Activated CD4-positive, alpha-beta T cell treated with anti-CD3 and anti-CD28 coated beads for 36 hours (primary cell): ENCODE results near the gene ALG1. TPM values are rescaled to one million over a fixed set of nuclear protein-coding genes. Genes with fewer than 3 reads are reported as not detected.
"Not testable (repeated sequence)": the region's sequence is repeated elsewhere in the genome, so short reads cannot be mapped to it uniquely, and the experiment has no call there.

Source experiments
- ATAC-seq: fragments of 200-7000 bp; cut with Tn5 transposase; one replicate; pipeline ENCODE4 v1.10.0; 2021; ENCODE audit warnings: mild to moderate bottlenecking, moderate library complexity
- CTCF ChIA-PET: fragments of 350-600 bp; sonication (Branson Sonifier 250); formaldehyde crosslinking; loops from one replicate; lab custom pipeline; 2021; ENCODE audit warnings: antibody characterized with exemption; lab: Charles Lee
- POLR2A ChIA-PET: fragments of 350-600 bp; sonication (Branson Sonifier 250); formaldehyde crosslinking; loops from one replicate; lab custom pipeline; 2021; ENCODE audit warnings: antibody characterized with exemption, inconsistent platforms; lab: Charles Lee
- DNase-seq: peaks from one replicate; pipeline ENCODE4 v3.0.0-alpha.2; 2020
- H3K27ac Mint-ChIP-seq: one replicate; pipeline ENCODE4 v1.8.0; 2021; ENCODE audit warnings: mixed read lengths
- H3K27me3 Mint-ChIP-seq: one replicate; pipeline ENCODE4 v1.8.0; 2021; ENCODE audit warnings: mixed read lengths
- H3K36me3 Mint-ChIP-seq: one replicate; pipeline ENCODE4 v1.8.0; 2021; ENCODE audit warnings: low read depth, mixed read lengths
- H3K4me1 Mint-ChIP-seq: one replicate; pipeline ENCODE4 v1.8.0; 2021; ENCODE audit warnings: mixed read lengths
- H3K4me3 Mint-ChIP-seq: one replicate; pipeline ENCODE4 v1.8.0; 2021; ENCODE audit warnings: mild to moderate bottlenecking, moderate library complexity, mixed read lengths
- H3K9me3 Mint-ChIP-seq: one replicate; pipeline ENCODE4 v1.8.0; 2021; ENCODE audit warnings: low read depth, mixed read lengths
- intact Hi-C, 2 experiments: fragments of 100-400 bp; cut with DNase I in 1 of 2; cut with micrococcal nuclease in 1 of 2; formaldehyde crosslinking; loops; one replicate each; pipeline versions ENCODE4 v1.14.2 to v1.15.1; 2022 to 2024; cut with DNase I, micrococcal nuclease
- total RNA-seq, 2 experiments: library from RNA; stranded (reverse); gene quantifications; one replicate each; pipeline ENCODE4 v1.2.3, GENCODE V29; 2021

ALG1 gene
- total RNA-seq, 2 experiments from 2014 or later: 15.7 to 18.1 TPM

DNA sequence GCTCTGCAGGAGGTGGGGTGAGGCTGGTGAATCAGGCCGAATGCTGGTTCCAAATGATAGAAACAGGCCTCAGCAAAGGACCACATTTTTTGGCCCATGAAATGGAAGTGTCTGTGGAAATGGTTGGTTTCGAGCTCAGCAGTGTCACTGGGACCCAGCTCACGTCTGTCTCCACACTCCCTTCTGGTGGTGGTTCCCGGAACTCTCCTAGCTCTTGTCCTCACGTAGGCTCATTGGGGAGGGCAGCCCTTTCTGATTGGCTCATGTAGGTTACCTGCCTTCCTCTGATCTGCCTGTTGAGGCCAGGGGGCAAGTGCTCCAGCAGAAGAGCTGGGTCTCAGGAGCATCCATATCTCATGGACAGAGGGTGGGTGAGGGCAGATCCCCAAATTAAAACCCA lies 4.0 kb downstream of the ALG1 start:
- POLR2A ChIA-PET: no interaction called here
- intact Hi-C loops: loop anchor here in 1 of 2 experiments (10.0 kb wide), 1 partner anchor 821 kb away; no protein-coding TSS in a partner anchor
- CTCF ChIA-PET: interaction anchor here (1.3 kb wide), 1 partner anchor 23 kb away, joined by 3 read pairs; no protein-coding TSS in a partner anchor
- Mint-ChIP-seq H3K27me3 (no peaks in the 10 kb centered on the region), H3K4me3 (no peak overlapping the region), H3K4me1 (peaks cover 20% of the 10 kb centered on the region), H3K9me3 (no peaks in the 10 kb centered on the region), H3K27ac (no peak overlapping the region), H3K36me3 (peaks cover 19% of the 10 kb centered on the region)
- DNase-seq (no peak), ATAC-seq (no peak)

DNA sequence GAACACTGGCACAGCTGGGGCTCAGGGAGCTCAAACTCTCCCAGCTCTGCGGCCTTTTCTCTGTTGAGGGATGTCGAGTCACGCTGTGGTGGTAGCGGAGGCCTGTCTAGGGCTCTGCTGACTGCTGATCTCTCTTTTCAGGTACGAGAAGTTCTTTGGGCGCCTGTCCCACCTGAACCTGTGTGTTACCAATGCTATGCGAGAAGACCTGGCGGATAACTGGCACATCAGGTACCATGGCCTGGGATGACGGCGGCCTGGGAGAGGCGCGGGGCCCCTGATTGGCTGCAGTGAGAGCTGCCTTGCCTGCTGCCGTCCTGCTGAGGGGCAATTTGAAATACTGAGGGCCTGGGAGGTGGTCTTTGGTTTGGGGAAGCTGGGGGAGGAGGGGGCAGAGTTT lies 5.7 kb downstream of the ALG1 start:
- Mint-ChIP-seq H3K36me3 (peaks cover 19% of the 10 kb centered on the region), H3K4me3 (no peak overlapping the region), H3K4me1 (peaks cover 11% of the 10 kb centered on the region), H3K27ac (no peak overlapping the region), H3K9me3 (no peaks in the 10 kb centered on the region), H3K27me3 (no peaks in the 10 kb centered on the region)
- POLR2A ChIA-PET: no interaction called here
- intact Hi-C loops: loop anchor here in 1 of 2 experiments (10.0 kb wide), 1 partner anchor 823 kb away; no protein-coding TSS in a partner anchor
- CTCF ChIA-PET: no interaction called here
- no peak for DNase-seq
- ATAC-seq: no peak

DNA sequence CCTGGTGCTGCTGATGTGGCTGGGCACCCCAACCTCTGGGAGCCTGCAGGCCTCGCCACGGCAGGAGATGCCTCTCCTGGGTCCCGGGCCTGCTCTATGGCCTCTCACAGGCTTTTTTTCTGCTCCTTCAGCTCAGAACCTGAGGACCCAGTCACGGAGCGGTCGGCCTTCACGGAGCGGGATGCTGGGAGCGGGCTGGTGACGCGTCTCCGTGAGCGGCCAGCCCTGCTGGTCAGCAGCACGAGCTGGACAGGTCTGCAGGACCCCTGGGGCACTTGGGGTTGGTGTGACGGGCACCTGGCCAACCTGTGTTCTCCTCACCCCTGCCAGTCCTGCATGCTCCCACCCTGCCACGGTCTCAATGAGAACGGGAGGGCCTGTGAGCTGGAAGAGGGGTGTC lies 7.0 kb downstream of the ALG1 start:
- Mint-ChIP-seq H3K4me3 (no peak overlapping the region), H3K9me3 (no peaks in the 10 kb centered on the region), H3K27ac (no peak overlapping the region), H3K36me3 (peaks cover 19% of the 10 kb centered on the region), H3K27me3 (no peaks in the 10 kb centered on the region), H3K4me1 (no peaks in the 10 kb centered on the region)
- ChIA-PET POLR2A (no interaction called here), CTCF (no interaction called here)
- intact Hi-C loops: loop anchor here in 1 of 2 experiments (10.0 kb wide), 1 partner anchor 824 kb away; no protein-coding TSS in a partner anchor
- ATAC-seq: no peak
- no peak for DNase-seq

DNA sequence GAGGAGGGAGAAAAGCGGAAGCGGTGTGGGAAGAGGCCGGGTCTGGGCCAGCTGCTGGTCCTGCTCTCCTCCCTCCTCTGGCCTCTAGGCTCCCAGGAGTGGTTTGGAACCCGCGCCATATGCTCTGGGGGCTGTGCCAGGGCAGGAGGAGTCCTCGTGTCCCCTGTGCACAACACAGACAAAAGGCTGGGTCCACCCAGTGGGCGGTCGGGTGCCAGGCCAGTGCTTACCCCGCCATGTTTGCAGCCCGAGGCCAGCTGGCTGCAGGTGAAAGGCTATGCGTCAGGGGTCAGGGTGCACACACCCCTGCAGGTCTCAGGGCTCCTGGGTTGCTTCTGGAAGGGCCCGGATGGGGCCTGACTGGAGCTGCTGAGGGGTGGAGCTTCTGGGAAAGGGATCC lies 8.8 kb downstream of the ALG1 start:
- H3K9me3 Mint-ChIP-seq, intact Hi-C loops, H3K27ac Mint-ChIP-seq, DNase-seq, POLR2A ChIA-PET, H3K4me3 Mint-ChIP-seq, H3K4me1 Mint-ChIP-seq, ATAC-seq, CTCF ChIA-PET, H3K27me3 Mint-ChIP-seq: not testable (repeated sequence)
- peaks cover 17% of the 10 kb centered on the region for H3K36me3 Mint-ChIP-seq

DNA sequence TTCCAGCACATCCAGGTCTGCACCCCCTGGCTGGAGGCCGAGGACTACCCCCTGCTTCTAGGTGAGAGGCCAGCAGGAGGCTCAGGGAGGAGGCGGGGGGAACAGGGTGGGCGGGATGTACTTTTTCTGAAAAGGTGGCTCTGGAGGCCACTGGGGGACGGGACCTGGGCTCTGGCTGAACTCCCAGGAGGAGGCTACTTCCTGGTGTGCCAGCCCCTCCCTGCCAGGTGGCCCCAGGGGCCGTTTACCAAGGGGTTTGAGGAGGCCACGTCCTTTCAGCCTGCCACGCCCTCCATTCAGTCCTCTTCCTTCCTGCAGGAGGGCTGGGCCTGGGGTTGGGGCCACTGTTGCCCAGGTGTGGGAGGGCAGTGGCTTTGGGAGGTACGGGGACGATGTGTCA lies 9.4 kb downstream of the ALG1 start:
- intact Hi-C loops, H3K27me3 Mint-ChIP-seq, DNase-seq, H3K4me3 Mint-ChIP-seq, POLR2A ChIA-PET, ATAC-seq, H3K9me3 Mint-ChIP-seq, H3K27ac Mint-ChIP-seq, H3K4me1 Mint-ChIP-seq: not testable (repeated sequence)
- CTCF ChIA-PET: interaction anchor here (1.0 kb wide), 1 partner anchor 28 kb away, joined by 3 read pairs; no protein-coding TSS in a partner anchor
- peaks cover 18% of the 10 kb centered on the region for H3K36me3 Mint-ChIP-seq

GRCh38 chr16:5083646-5084045 lies 12.0 kb downstream of the ALG1 start:
- POLR2A ChIA-PET, H3K27ac Mint-ChIP-seq, DNase-seq: not testable (repeated sequence)

GRCh38 chr16:5084099-5084731 lies 12.6 kb downstream of the ALG1 start:
- intact Hi-C loops, H3K4me3 Mint-ChIP-seq, H3K4me1 Mint-ChIP-seq, DNase-seq, ATAC-seq, H3K9me3 Mint-ChIP-seq, H3K27me3 Mint-ChIP-seq, H3K27ac Mint-ChIP-seq: not testable (repeated sequence)
- H3K36me3 Mint-ChIP-seq: peaks cover 22% of the 10 kb centered on the region
- ChIA-PET POLR2A (interaction anchor here (0.7 to 0.8 kb wide), 2 partner anchors 26 to 126 kb away, joined by 3 read pairs; partner anchors contain the start of gene SEC14L5), CTCF (interaction anchor here (0.8 to 1.1 kb wide), 5 partner anchors 9 to 53 kb away, joined by 3 read pairs; partner anchors contain the start of gene NAGPA)

More at GRCh38 chr16:5083646-5084045, 12.0 kb downstream of the ALG1 start:
- H3K27me3 Mint-ChIP-seq, intact Hi-C loops, H3K9me3 Mint-ChIP-seq, ATAC-seq, CTCF ChIA-PET, H3K4me3 Mint-ChIP-seq, H3K4me1 Mint-ChIP-seq: not testable (repeated sequence)
- peaks cover 22% of the 10 kb centered on the region for H3K36me3 Mint-ChIP-seq

DNA sequence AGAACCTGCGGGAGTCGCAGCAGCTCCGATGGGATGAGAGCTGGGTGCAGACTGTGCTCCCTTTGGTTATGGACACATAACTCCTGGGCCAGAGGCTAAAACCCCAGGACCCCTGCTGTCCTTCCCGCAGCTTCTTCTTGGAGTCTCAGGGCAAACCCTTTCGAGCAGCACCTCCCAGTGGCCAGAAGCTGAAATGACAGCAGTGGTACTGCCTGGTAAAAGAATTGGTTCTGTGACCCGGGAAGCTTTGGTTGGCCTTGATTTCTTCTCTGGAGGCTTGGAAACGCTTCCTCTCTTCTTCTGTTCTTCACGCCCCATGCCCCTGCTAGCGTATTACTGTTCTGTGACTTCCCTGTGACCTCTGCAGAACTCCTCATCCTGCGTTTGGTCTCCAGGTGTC lies 13.2 kb downstream of the ALG1 start:
- H3K27me3 Mint-ChIP-seq, H3K9me3 Mint-ChIP-seq, intact Hi-C loops, H3K4me1 Mint-ChIP-seq, H3K27ac Mint-ChIP-seq, H3K4me3 Mint-ChIP-seq, ATAC-seq: not testable (repeated sequence)
- DNase-seq: peak; percentile 74
- ChIA-PET POLR2A (interaction anchor here (0.7 to 0.8 kb wide), 2 partner anchors 27 to 126 kb away, joined by 3 read pairs; partner anchors contain the start of gene SEC14L5), CTCF (interaction anchor here (0.6 to 1.1 kb wide), 6 partner anchors 10 to 225 kb away, joined by 3 read pairs; partner anchors contain the start of gene NAGPA)
- peaks cover 20% of the 10 kb centered on the region for H3K36me3 Mint-ChIP-seq

DNA sequence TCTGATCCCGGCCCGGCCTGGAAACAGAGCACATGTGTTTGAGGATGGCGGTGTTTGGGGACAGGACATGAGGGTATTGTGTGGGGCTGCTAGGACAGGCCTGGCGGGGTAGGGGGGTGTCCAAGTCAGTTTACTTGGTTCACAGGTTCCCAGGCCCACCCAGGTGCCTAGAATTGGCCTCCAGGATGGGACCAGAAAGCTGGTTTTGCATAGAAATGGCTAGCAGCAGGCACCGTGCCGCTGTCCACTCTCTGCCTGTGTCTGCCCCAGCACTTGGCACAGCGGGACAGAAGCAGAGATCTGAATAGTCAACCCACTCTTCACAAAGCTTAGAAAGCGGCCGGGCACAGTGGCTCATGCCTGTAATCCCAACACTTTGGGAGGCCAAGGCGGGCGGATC lies 14.1 kb downstream of the ALG1 start:
- H3K9me3 Mint-ChIP-seq, ATAC-seq, POLR2A ChIA-PET, H3K4me1 Mint-ChIP-seq, CTCF ChIA-PET, DNase-seq, H3K27ac Mint-ChIP-seq, H3K4me3 Mint-ChIP-seq, H3K27me3 Mint-ChIP-seq, intact Hi-C loops: not testable (repeated sequence)
- H3K36me3 Mint-ChIP-seq: peaks cover 23% of the 10 kb centered on the region

- H3K4me3 Mint-ChIP-seq, intact Hi-C loops, CTCF ChIA-PET, H3K9me3 Mint-ChIP-seq, DNase-seq, POLR2A ChIA-PET, H3K27ac Mint-ChIP-seq, H3K27me3 Mint-ChIP-seq, ATAC-seq, H3K4me1 Mint-ChIP-seq: not testable (repeated sequence)
- H3K36me3 Mint-ChIP-seq: peaks cover 29% of the 10 kb centered on the region
These were observed 16.6 kb downstream of the ALG1 start for GRCh38 chr16:5088086-5088790.

DNA sequence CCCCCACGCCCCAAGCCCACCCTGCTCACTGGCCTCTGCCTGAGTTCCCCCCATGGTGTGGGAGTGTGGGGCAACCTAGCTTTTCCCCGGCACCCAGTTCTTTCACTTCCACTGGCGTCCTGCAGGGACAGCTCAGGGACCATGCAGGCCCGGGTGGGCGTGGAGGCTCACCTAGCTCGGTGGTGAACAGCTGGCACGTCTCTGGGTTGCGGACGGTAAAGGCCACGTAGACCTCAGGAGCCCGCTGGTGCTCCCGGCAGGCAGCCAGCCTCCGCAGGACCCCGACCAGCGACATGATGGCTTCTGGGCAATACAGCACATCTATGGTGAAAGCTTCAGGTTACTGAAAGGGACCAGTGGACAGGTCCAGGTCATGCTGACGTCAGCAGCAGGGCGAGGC lies 17.3 kb downstream of the ALG1 start:
- H3K27me3 Mint-ChIP-seq, H3K4me1 Mint-ChIP-seq, H3K4me3 Mint-ChIP-seq, DNase-seq, POLR2A ChIA-PET, H3K9me3 Mint-ChIP-seq, intact Hi-C loops, ATAC-seq, H3K27ac Mint-ChIP-seq, CTCF ChIA-PET: not testable (repeated sequence)
- H3K36me3 Mint-ChIP-seq: peaks cover 31% of the 10 kb centered on the region
